Peyer's patch (tissue), 4 donors: ENCODE data around the gene TEC.

Experiments used
- POLR2A ChIP-seq, 2 donors: fragments of 450-650 bp; IDR thresholded peaks; one replicate each; pipeline ENCODE4 v1.5.1; 2017; ENCODE audit warnings: antibody characterized with exemption in 2 of 2, mild to moderate bottlenecking in 2 of 2, moderate library complexity in 2 of 2
- TF ChIP-seq, protein P1 (sequence below), 6 experiments: fragments of 450-650 bp in 4 of 6; fragments of 200-600 bp in 2 of 6; sonication (generic) in 1 of 6; IDR thresholded peaks; one replicate each; pipeline ENCODE4 v1.5.1; 2017 to 2019; ENCODE audit warnings: antibody characterized with exemption in 6 of 6, mild to moderate bottlenecking in 3 of 6, moderate library complexity in 1 of 6

DNA sequence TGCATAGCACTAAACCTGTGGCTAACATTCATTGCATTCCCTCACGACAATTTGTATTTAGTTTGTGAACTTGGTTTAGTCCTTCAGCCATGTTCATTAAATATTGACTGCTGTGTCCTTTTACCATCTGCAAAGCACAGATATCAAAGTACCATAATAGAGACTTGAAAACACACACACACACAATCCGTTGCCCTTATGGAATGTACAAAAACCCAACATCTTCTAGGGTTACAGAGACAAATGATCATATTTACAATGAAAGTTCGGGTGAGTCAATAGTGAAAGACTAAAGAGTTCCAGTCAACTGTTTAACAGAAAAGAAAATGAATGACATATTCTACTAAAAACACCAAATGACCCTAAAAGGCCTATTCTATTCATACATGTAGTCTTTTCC, 84.8 kb downstream of the TEC start:
- TF ChIP-seq, protein P1, sequence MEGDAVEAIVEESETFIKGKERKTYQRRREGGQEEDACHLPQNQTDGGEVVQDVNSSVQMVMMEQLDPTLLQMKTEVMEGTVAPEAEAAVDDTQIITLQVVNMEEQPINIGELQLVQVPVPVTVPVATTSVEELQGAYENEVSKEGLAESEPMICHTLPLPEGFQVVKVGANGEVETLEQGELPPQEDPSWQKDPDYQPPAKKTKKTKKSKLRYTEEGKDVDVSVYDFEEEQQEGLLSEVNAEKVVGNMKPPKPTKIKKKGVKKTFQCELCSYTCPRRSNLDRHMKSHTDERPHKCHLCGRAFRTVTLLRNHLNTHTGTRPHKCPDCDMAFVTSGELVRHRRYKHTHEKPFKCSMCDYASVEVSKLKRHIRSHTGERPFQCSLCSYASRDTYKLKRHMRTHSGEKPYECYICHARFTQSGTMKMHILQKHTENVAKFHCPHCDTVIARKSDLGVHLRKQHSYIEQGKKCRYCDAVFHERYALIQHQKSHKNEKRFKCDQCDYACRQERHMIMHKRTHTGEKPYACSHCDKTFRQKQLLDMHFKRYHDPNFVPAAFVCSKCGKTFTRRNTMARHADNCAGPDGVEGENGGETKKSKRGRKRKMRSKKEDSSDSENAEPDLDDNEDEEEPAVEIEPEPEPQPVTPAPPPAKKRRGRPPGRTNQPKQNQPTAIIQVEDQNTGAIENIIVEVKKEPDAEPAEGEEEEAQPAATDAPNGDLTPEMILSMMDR (IDR thresholded peaks at IDR 0.05): no peak
- no peak for TF ChIP-seq POLR2A (IDR thresholded peaks at IDR 0.05)
